Mucosa of gallbladder (tissue), 1 donor: Measurements from ENCODE around the gene SLX9. TPM values are rescaled to one million over a fixed set of nuclear protein-coding genes. Genes with fewer than 3 reads are reported as not detected.

ENCODE experiments used
- DNase-seq: peaks from one replicate; pipeline ENCODE4 v3.0.0-alpha.2; 2020; ENCODE audit warnings: low spot score
- total RNA-seq: library from RNA; stranded (reverse); gene quantifications from one replicate; pipeline ENCODE4 v1.2.1, GENCODE V29; 2021
- donor health status: DM: no; HTN: no; CAD: no.

The SLX9 gene
- total RNA-seq, 1 donor from 2014 or later = 34.6 TPM

- no peak for DNase-seq
These were observed 7.5 kb downstream of the SLX9 start for GRCh38 chr21:44947111-44947929.

- no peak for DNase-seq
These were observed 8.1 kb downstream of the SLX9 start for GRCh38 chr21:44947930-44948331.

GRCh38 chr21:44948426-44949120 lies 8.7 kb downstream of the SLX9 start:
- no peak for DNase-seq

GRCh38 chr21:44949161-44949778 lies 9.4 kb downstream of the SLX9 start:
- DNase-seq = no peak

GRCh38 chr21:44949779-44950198 lies 10.0 kb downstream of the SLX9 start:
- DNase-seq = peak; percentile 81

- no peak for DNase-seq
These were observed 10.5 kb downstream of the SLX9 start for GRCh38 chr21:44950351-44950750.

- no peak for DNase-seq
These were observed 11.5 kb downstream of the SLX9 start for GRCh38 chr21:44951186-44951915.

- no peak for DNase-seq
These were observed 12.5 kb downstream of the SLX9 start for GRCh38 chr21:44952116-44952928.

- no peak for DNase-seq
These were observed 13.2 kb downstream of the SLX9 start for GRCh38 chr21:44952929-44953627.

GRCh38 chr21:44953628-44954021 lies 13.8 kb downstream of the SLX9 start:
- no peak for DNase-seq

- DNase-seq = no peak
These were observed 14.5 kb downstream of the SLX9 start for GRCh38 chr21:44954281-44954771.

- no peak for DNase-seq
These were observed 15.4 kb downstream of the SLX9 start for GRCh38 chr21:44955141-44955797.

GRCh38 chr21:44955798-44956175 lies 16.0 kb downstream of the SLX9 start:
- DNase-seq = no peak

- DNase-seq = no peak
These were observed 16.7 kb downstream of the SLX9 start for GRCh38 chr21:44956356-44957046.

GRCh38 chr21:44957047-44957831 lies 17.4 kb downstream of the SLX9 start:
- DNase-seq = no peak

GRCh38 chr21:44957901-44958451 lies 18.1 kb downstream of the SLX9 start:
- DNase-seq = no peak

- peak; percentile 56 for DNase-seq
These were observed 18.8 kb downstream of the SLX9 start for GRCh38 chr21:44958471-44959191.
